ENCODE data around the gene ACOX1.

DNA sequence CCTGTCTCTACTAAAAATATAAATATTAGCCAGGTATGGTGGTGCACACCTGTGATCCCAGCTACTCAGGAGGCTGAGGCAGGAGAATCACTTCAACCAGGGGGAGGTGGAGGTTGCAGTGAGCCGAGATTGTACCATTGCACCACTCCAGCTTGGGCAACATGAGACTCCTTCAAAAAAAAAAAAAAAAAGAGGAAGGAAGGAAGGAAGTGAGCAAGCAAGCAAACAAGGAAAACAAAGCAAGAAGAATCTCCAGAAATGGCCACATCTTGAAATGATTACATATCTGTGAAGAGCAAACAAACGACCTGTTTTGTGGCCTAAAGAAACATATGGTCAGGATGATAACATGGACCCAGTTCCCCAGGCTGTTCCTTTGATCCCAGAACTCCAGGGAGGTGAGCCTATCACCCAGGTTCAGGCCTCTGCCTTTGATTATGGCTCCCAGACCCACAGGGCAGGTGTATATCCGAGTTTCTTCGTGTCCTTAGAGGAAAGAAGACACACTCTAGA, 8.9 kb downstream of the ACOX1 start:
- TF ChIP-seq, protein P1, sequence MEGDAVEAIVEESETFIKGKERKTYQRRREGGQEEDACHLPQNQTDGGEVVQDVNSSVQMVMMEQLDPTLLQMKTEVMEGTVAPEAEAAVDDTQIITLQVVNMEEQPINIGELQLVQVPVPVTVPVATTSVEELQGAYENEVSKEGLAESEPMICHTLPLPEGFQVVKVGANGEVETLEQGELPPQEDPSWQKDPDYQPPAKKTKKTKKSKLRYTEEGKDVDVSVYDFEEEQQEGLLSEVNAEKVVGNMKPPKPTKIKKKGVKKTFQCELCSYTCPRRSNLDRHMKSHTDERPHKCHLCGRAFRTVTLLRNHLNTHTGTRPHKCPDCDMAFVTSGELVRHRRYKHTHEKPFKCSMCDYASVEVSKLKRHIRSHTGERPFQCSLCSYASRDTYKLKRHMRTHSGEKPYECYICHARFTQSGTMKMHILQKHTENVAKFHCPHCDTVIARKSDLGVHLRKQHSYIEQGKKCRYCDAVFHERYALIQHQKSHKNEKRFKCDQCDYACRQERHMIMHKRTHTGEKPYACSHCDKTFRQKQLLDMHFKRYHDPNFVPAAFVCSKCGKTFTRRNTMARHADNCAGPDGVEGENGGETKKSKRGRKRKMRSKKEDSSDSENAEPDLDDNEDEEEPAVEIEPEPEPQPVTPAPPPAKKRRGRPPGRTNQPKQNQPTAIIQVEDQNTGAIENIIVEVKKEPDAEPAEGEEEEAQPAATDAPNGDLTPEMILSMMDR (IDR thresholded peaks at IDR 0.05): no peak
- TF ChIP-seq POLR2A (IDR thresholded peaks at IDR 0.05) (no peak), POLR2AphosphoS5 (IDR thresholded peaks at IDR 0.05) (no peak), EP300 (IDR thresholded peaks at IDR 0.05; ENCODE audit: low read depth) (no peak)

All from transverse colon (tissue), 4 donors.